ENCODE measurements around the gene OR10H3. TPM values are rescaled to one million over a fixed set of nuclear protein-coding genes. Genes with fewer than 3 reads are reported as not detected.

OR10H3 gene, protein sequence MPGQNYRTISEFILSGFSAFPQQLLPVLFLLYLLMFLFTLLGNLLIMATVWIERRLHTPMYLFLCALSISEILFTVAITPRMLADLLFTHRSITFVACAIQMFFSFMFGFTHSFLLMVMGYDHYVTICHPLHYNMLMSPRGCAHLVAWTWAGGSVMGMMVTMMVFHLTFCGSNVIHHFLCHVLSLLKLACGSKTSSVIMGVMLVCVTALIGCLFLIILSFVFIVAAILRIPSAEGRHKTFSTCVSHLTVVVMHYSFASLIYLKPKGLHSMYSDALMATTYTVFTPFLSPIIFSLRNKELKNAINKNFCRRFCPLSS
- not detected in 5 replicates for total RNA-seq (2022; extraction: Qiagen RNA extraction)

GRCh38 chr19:15737722-15738121, at the start of gene OR10H3:
Gene OR10H3, plus strand, starts transcription at chr19:15737985. Its CDS starts 3,408 bp downstream, at chr19:15741393.

GRCh38 chr19:15727724-15728123, 10.1 kb upstream of the OR10H3 start, which contains the start of gene OR10H2:
Gene OR10H2, plus strand, starts transcription at chr19:15728024. Its CDS starts 20 bp downstream, at chr19:15728044.

DNA sequence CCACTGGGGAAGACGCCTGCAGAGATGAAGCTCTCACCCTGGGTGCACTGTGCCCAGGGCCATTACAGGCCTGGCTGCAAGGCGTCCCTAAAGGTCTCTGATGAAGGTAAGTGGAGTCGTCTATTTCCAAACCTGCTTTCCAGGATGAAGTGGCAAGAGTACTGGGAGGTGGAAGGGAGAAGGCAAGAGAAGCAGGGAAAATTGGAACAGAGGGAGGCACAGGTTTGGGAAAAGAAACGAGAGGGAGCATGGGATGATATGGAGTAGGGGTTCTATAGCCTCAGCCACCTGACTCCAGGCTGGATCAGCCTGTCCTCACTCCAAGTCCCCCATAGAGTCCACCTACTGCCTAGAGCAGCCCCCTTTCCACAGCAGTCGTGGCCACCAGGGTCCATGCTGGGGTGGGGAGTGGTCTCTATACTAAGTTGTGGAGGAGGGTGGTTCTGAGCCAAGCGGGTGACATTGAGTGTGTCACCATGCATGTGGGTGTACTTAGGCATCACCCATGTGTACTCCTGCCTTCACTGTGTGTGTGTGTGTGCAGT, 49.9 kb downstream of the OR10H3 start, which contains the start of gene OR10H5:
Gene OR10H5 (plus strand): TSS at position 51 of the 545 bp plus-strand sequence. CDS start 6,388 bp downstream, outside the sequence.

Other genes with a start within 250 kb of the OR10H3 start
- 0.06 to 0.09 TPM (median 0.08 TPM) in 5 replicates for gene CYP4F22, start 229.5 kb upstream of the OR10H3 start, total RNA-seq (2022; extraction: Qiagen RNA extraction)
- not detected in 5 replicates for gene CYP4F8, start 122.8 kb upstream of the OR10H3 start, total RNA-seq (2022; extraction: Qiagen RNA extraction)
- 1.8 to 3.0 TPM (median 2.3 TPM) in 5 replicates for gene CYP4F3, start 97.1 kb upstream of the OR10H3 start, total RNA-seq (2022; extraction: Qiagen RNA extraction)
- gene CYP4F12, start 64.9 kb upstream of the OR10H3 start, total RNA-seq (2022; extraction: Qiagen RNA extraction) = 1.4 to 2.0 TPM (median 1.7 TPM) in 5 replicates
- gene OR10H2, start 10.0 kb upstream of the OR10H3 start, total RNA-seq (2022; extraction: Qiagen RNA extraction) = not detected in 5 replicates
- gene OR10H5, start 49.7 kb downstream of the OR10H3 start, total RNA-seq (2022; extraction: Qiagen RNA extraction) = not detected in 5 replicates
- not detected in 5 replicates for gene OR10H1, start 77.7 kb downstream of the OR10H3 start, total RNA-seq (2022; extraction: Qiagen RNA extraction)
- gene CYP4F2, start 160.1 kb downstream of the OR10H3 start, total RNA-seq (2022; extraction: Qiagen RNA extraction) = 0.05 to 0.25 TPM (median 0.18 TPM) in 5 replicates
- gene CYP4F11, start 196.5 kb downstream of the OR10H3 start, total RNA-seq (2022; extraction: Qiagen RNA extraction) = 5.5 to 6.8 TPM (median 6.2 TPM) in 5 replicates
- not detected in 5 replicates for gene OR10H4, start 211.0 kb downstream of the OR10H3 start, total RNA-seq (2022; extraction: Qiagen RNA extraction)